ENCODE results near the gene PIAS4. TPM values are rescaled to one million over a fixed set of nuclear protein-coding genes. Genes with fewer than 3 reads are reported as not detected.

The PIAS4 gene
- total and polyA plus RNA-seq, 2 of the 13 experiments (the other 11 are each of a cell fraction or from before 2014, with no cell fraction given) = 9.0 to 20.1 TPM

- 0 out of 2 replicates have a peak, but pooled peaks have one; percentile 56 for TF ChIP-seq MEIS1 (CRISPR knock-in tag; IDR thresholded peaks at IDR 0.05; ENCODE audit: borderline replicate concordance)
- no peak; the same call in 1 of the 2 replicates for TF ChIP-seq PITX1 (CRISPR knock-in tag; IDR thresholded peaks at IDR 0.05)
- peak; percentile 93; the same call in 1 of the 2 replicates for TF ChIP-seq ZNF546 (CRISPR knock-in tag; conservative IDR thresholded peaks at IDR 0.05)
- TF ChIP-seq SRSF4 (IDR thresholded peaks at IDR 0.05; ENCODE audit: low read depth, low read length, poor library complexity, severe bottlenecking) = no peak
- no peak for TF ChIP-seq ZHX1 (CRISPR knock-in tag; IDR thresholded peaks at IDR 0.05; ENCODE audit: low read depth)
- TF ChIP-seq SMAD3 (CRISPR knock-in tag; IDR thresholded peaks at IDR 0.05) = peak; percentile 82; the same call in 1 of the 2 replicates
- no peak for TF ChIP-seq ADNP (CRISPR knock-in tag; IDR thresholded peaks at IDR 0.05)
- TF ChIP-seq ZNF20 (CRISPR knock-in tag; IDR thresholded peaks at IDR 0.05) = no peak
- TF ChIP-seq PRPF4 (IDR thresholded peaks at IDR 0.05; ENCODE audit: low read depth, low read length, poor library complexity, severe bottlenecking) = no peak
- no peak for TF ChIP-seq ZNF644 (CRISPR knock-in tag; IDR thresholded peaks at IDR 0.05; ENCODE audit: low read depth)
- peak; percentile 56; the same call in 1 of the 2 replicates for TF ChIP-seq TBX2 (CRISPR knock-in tag; IDR thresholded peaks at IDR 0.05; ENCODE audit: borderline replicate concordance)
- peak; percentile 99 for TF ChIP-seq MYC (CRISPR knock-in tag; IDR thresholded peaks at IDR 0.05; ENCODE audit: borderline replicate concordance)
- TF ChIP-seq ZNF800 (CRISPR knock-in tag; IDR thresholded peaks at IDR 0.05) = peak; percentile 54; the same call in 1 of the 2 replicates
- no peak for TF ChIP-seq NFIC (IDR thresholded peaks at IDR 0.05; ENCODE audit: low read length)
- no peak for TF ChIP-seq LRRFIP1 (CRISPR knock-in tag; conservative IDR thresholded peaks at IDR 0.05)
- TF ChIP-seq ZNF33B (CRISPR knock-in tag; IDR thresholded peaks at IDR 0.05) = peak; percentile 81; the same call in 1 of the 2 replicates
- TF ChIP-seq ZMYM4 (CRISPR knock-in tag; IDR thresholded peaks at IDR 0.05) = peak; percentile 97
- TF ChIP-seq NPAS2 (CRISPR knock-in tag; IDR thresholded peaks at IDR 0.05; ENCODE audit: borderline replicate concordance) = no peak
- TF ChIP-seq PHF20 (CRISPR knock-in tag; IDR thresholded peaks at IDR 0.05) = peak; percentile 63
- TF ChIP-seq ZNF674 (CRISPR knock-in tag; IDR thresholded peaks at IDR 0.05; ENCODE audit: low read depth) = no peak
- no peak for TF ChIP-seq NR2C2 (CRISPR knock-in tag; IDR thresholded peaks at IDR 0.05; ENCODE audit: borderline replicate concordance)
- TF ChIP-seq GTF2F1 (IDR thresholded peaks at IDR 0.05; ENCODE audit: low read length) = peak; percentile 86; the same call in 1 of the 2 replicates
- peak; percentile 83 for TF ChIP-seq TARDBP (CRISPR knock-in tag; IDR thresholded peaks at IDR 0.05)
- no peak for TF ChIP-seq KAT2B (IDR thresholded peaks at IDR 0.05; ENCODE audit: borderline replicate concordance, low read depth, low read length)
These were observed 22.5 kb upstream of the PIAS4 start, which contains the start of gene EEF2 (continued) for GRCh38 chr19:3984908-3985642.

All from HepG2 (cell line).